GM23338 (cell line): Measurements from ENCODE around the gene BCAS3. TPM values are rescaled to one million over a fixed set of nuclear protein-coding genes. Genes with fewer than 3 reads are reported as not detected.

ENCODE experiments used
- ATAC-seq: fragments of 200-7000 bp; cut with Tn5 transposase; 3 replicates; pipeline ENCODE4 v1.9.1; 2020
- DNase-seq: peaks from one replicate; pipeline ENCODE4 v3.0.0-alpha.2; 2015; ENCODE audit warnings: low spot score
- H2AFZ ChIP-seq: fragments of 200-600 bp; sonication (generic); 2 replicates; pipeline ENCODE4 v1.8.0; 2016; ENCODE audit warnings: antibody characterized with exemption, mild to moderate bottlenecking, moderate library complexity
- H3F3A ChIP-seq: fragments of 200-600 bp; sonication (generic); replicated peaks from 2 replicates; pipeline ENCODE4 v1.8.0; 2017; ENCODE audit warnings: antibody characterized with exemption, mixed run types, low read depth
- H3K27ac ChIP-seq: fragments of 200-600 bp; sonication (generic); 2 replicates; pipeline ENCODE4 v1.6.1; 2016; ENCODE audit warnings: low read depth
- H3K27me3 ChIP-seq: fragments of 200-600 bp; sonication (generic); 2 replicates; pipeline ENCODE4 v1.8.0; 2016; ENCODE audit warnings: mild to moderate bottlenecking, mixed run types, moderate library complexity; ENCODE audit not compliant: insufficient read depth
- H3K36me3 ChIP-seq: fragments of 200-600 bp; sonication (generic); 2 replicates; pipeline ENCODE4 v1.8.0; 2016; ENCODE audit warnings: mild to moderate bottlenecking; ENCODE audit not compliant: insufficient read depth
- H3K4me1 ChIP-seq: fragments of 200-600 bp; sonication (generic); 2 replicates; pipeline ENCODE4 v1.8.0; 2016; ENCODE audit warnings: mild to moderate bottlenecking, moderate library complexity; ENCODE audit not compliant: insufficient read depth
- H3K4me2 ChIP-seq: fragments of 200-600 bp; sonication (generic); 2 replicates; pipeline ENCODE4 v1.7.1; 2017; ENCODE audit warnings: mixed run types
- H3K4me3 ChIP-seq: fragments of 200-600 bp; sonication (generic); 2 replicates; pipeline ENCODE4 v1.6.1; 2016; ENCODE audit warnings: mixed run types
- H3K79me2 ChIP-seq: fragments of 200-600 bp; sonication (generic); replicated peaks from 2 replicates; pipeline ENCODE4 v1.8.0; 2017; ENCODE audit warnings: mild to moderate bottlenecking; ENCODE audit not compliant: insufficient read depth
- H3K9me2 ChIP-seq: fragments of 200-600 bp; sonication (generic); 2 replicates; pipeline ENCODE4 v1.8.0; 2017; ENCODE audit not compliant: insufficient read depth
- H4K20me1 ChIP-seq: fragments of 200-600 bp; sonication (generic); replicated peaks from 2 replicates; pipeline ENCODE4 v1.8.0; 2017; ENCODE audit warnings: mild to moderate bottlenecking; ENCODE audit not compliant: insufficient read depth
- H3K27ac Mint-ChIP-seq: 2 replicates; pipeline ENCODE4 v1.8.0; 2020; ENCODE audit warnings: inconsistent platforms, mild to moderate bottlenecking, moderate library complexity, mixed read lengths
- H3K27me3 Mint-ChIP-seq: 3 replicates; pipeline ENCODE4 v1.8.0; 2022; ENCODE audit warnings: low read depth, mild to moderate bottlenecking, moderate library complexity, mixed read lengths, inconsistent platforms; ENCODE audit not compliant: insufficient read depth, poor library complexity
- H3K36me3 Mint-ChIP-seq: 3 replicates; pipeline ENCODE4 v1.8.0; 2021; ENCODE audit warnings: low read depth, mild to moderate bottlenecking, inconsistent platforms, moderate library complexity, mixed read lengths
- H3K4me1 Mint-ChIP-seq: 3 replicates; pipeline ENCODE4 v1.8.0; 2020; ENCODE audit warnings: mild to moderate bottlenecking, inconsistent platforms, mixed read lengths
- H3K4me3 Mint-ChIP-seq: 3 replicates; pipeline ENCODE4 v1.8.0; 2021; ENCODE audit warnings: moderate library complexity, mild to moderate bottlenecking, inconsistent platforms, mixed read lengths
- H3K9me3 Mint-ChIP-seq: 3 replicates; pipeline ENCODE4 v1.8.0; 2020; ENCODE audit warnings: moderate library complexity, mild to moderate bottlenecking, inconsistent platforms, mixed read lengths
- CREB1 ChIP-seq: fragments of 250-450 bp; sonication (Bioruptor Pico); IDR thresholded peaks from 2 replicates; pipeline ENCODE4 v1.5.0; 2020; ENCODE audit warnings: low read depth, mild to moderate bottlenecking, moderate library complexity
- CTCF ChIP-seq, 2 experiments: fragments of 200-600 bp in 1 of 2; sonication (generic) in 1 of 2; conservative IDR thresholded peaks; 2 replicates each; pipeline versions ENCODE4 v1.5.1 to v1.6.1; 2016 to 2017; ENCODE audit warnings: antibody characterized with exemption in 2 of 2, low read depth in 2 of 2, mild to moderate bottlenecking in 2 of 2, moderate library complexity in 1 of 2
- ETS1 ChIP-seq: IDR thresholded peaks from 2 replicates; pipeline ENCODE4 v1.6.1; 2016; ENCODE audit warnings: antibody characterized with exemption
- EZH2 ChIP-seq: fragments of 200-600 bp; sonication (generic); IDR thresholded peaks from one replicate; pipeline ENCODE4 v1.8.0; 2017; ENCODE audit warnings: antibody characterized with exemption, mild to moderate bottlenecking, low read depth; ENCODE audit not compliant: unreplicated experiment
- EZH2phosphoT487 ChIP-seq: fragments of 200-600 bp; sonication (generic); IDR thresholded peaks from one replicate; pipeline ENCODE4 v1.8.1; 2018; ENCODE audit warnings: antibody characterized with exemption; ENCODE audit not compliant: unreplicated experiment
- JUNB ChIP-seq: IDR thresholded peaks from one replicate; pipeline ENCODE4 v1.6.1; 2016; ENCODE audit warnings: antibody characterized with exemption; ENCODE audit not compliant: unreplicated experiment
- NANOG ChIP-seq: IDR thresholded peaks from 2 replicates; pipeline ENCODE4 v1.6.1; 2016; ENCODE audit warnings: antibody characterized with exemption, borderline replicate concordance
- POLR2AphosphoS5 ChIP-seq: IDR thresholded peaks from 2 replicates; pipeline ENCODE4 v1.6.1; 2016; ENCODE audit warnings: antibody characterized with exemption, low read depth
- STAT1 ChIP-seq: IDR thresholded peaks from one replicate; pipeline ENCODE4 v1.6.1; 2016; ENCODE audit warnings: antibody characterized with exemption; ENCODE audit not compliant: unreplicated experiment
- ZNF114 ChIP-seq: fragments of 250-450 bp; sonication (Bioruptor Pico); IDR thresholded peaks from 2 replicates; pipeline ENCODE4 v1.5.0; 2020; ENCODE audit warnings: mild to moderate bottlenecking, moderate library complexity
- ZNF331 ChIP-seq: fragments of 250-450 bp; sonication (Bioruptor Pico); IDR thresholded peaks from 2 replicates; pipeline ENCODE4 v1.5.0; 2020; ENCODE audit warnings: low read depth, mild to moderate bottlenecking, moderate library complexity
- ZNF462 ChIP-seq: fragments of 250-450 bp; sonication (Bioruptor Pico); IDR thresholded peaks from 2 replicates; pipeline ENCODE4 v1.5.0; 2020; ENCODE audit warnings: mild to moderate bottlenecking, moderate library complexity
- polyA plus RNA-seq: library from polyadenylated mRNA; unstranded; fragments of >200 nt; fragmentation: Nextera tagmentation; extraction: Ambion mirVana; gene quantifications from 2 replicates; pipeline ENCODE4 v1.2.1, GENCODE V29; 2016
- total RNA-seq: library from RNA; depleted of rRNA; stranded (reverse); fragments of >200 nt; shearing (Covaris generic); gene quantifications from 2 replicates; pipeline ENCODE4 v1.2.3, GENCODE V29; 2014

BCAS3 gene
- total and polyA plus RNA-seq, 2 experiments from 2014 or later = 8.2 to 28.0 TPM

DNA sequence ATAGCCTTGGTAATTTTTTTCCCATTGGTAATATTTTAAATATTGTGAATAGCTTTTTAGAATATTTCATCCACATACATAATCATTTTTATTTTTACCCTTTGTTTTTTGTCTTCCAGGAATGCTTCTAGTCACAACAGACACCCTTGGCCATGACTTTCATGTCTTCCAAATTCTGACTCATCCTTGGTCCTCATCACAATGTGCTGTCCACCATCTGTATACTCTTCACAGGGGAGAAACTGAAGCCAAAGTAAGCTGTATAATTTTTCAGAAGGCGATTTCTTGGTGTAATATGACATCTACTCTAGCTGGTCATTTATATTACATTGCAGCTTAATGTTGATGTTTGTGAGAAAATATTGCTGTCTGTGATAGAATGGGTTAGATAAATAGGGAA lies 269.4 kb downstream of the BCAS3 start (continued):
- TF ChIP-seq ZNF114 (no peak), NANOG (no peak), CREB1 (no peak), STAT1 (no peak), POLR2AphosphoS5 (no peak)

DNA sequence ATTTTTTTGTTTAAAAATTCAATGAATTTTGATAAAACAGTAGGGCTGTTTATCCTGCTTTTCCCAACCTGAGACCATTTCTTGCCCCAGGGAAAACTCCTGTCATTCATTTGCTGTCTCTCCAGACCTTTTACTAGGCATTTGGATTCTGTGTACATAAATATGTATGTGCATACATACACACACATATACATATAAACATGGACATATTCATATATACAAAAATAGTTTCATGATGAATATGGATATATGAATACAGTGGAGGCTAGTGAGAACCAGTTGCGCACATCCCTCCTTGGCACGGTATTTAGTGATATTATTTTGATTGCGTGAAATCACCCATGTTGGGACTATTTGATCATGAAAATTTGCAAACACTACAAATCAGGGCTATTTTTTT lies 269.9 kb downstream of the BCAS3 start:
- ATAC-seq = no peak
- H3K27ac ChIP-seq = no peak overlapping the region
- no peak overlapping the region for H3K4me3 Mint-ChIP-seq

GRCh38 chr17:60952747-60953146 lies 275.1 kb downstream of the BCAS3 start:
- H3K27me3 Mint-ChIP-seq = peaks cover 2% of the 10 kb centered on the region
- Histone ChIP-seq H3K9me2 (no peaks in the 10 kb centered on the region), H3K36me3 (no peaks in the 10 kb centered on the region), H3K27me3 (no peaks in the 10 kb centered on the region), H3K27ac (no peak overlapping the region), H4K20me1 (no peaks in the 10 kb centered on the region), H3K4me2 (no peak overlapping the region), H2AFZ (no peak overlapping the region), H3K4me3 (no peak overlapping the region), H3K79me2 (no peaks in the 10 kb centered on the region), H3K4me1 (peaks cover 16% of the 10 kb centered on the region; the same call in 1 of the 2 replicates), H3F3A (no peaks in the 10 kb centered on the region)
- peaks cover 14% of the 10 kb centered on the region for H3K4me1 Mint-ChIP-seq
- DNase-seq (no peak), ATAC-seq (no peak)
- H3K36me3 Mint-ChIP-seq = no peaks in the 10 kb centered on the region
- H3K9me3 Mint-ChIP-seq = peaks cover 9% of the 10 kb centered on the region; the same call in 2 of the 3 replicates
- no peak overlapping the region for H3K4me3 Mint-ChIP-seq
- no peak overlapping the region for H3K27ac Mint-ChIP-seq
- TF ChIP-seq ZNF462 (CRISPR knock-in tag) (no peak), CTCF (conservative IDR thresholded peaks at IDR 0.05; ENCODE audit: low read depth in 2 of 2) (no peak), EZH2 (no peak), POLR2AphosphoS5 (no peak), NANOG (no peak)

More for the DNA sequence above, 269.9 kb downstream of the BCAS3 start:
- Mint-ChIP-seq H3K36me3 (no peaks in the 10 kb centered on the region), H3K4me1 (no peaks in the 10 kb centered on the region; the same call in 2 of the 3 replicates), H3K27me3 (no peaks in the 10 kb centered on the region), H3K9me3 (no peaks in the 10 kb centered on the region), H3K27ac (no peak overlapping the region)
- H3K27me3 ChIP-seq = no peaks in the 10 kb centered on the region
- no peak for TF ChIP-seq POLR2AphosphoS5
- TF ChIP-seq ETS1 = no peak
- TF ChIP-seq STAT1 = no peak
- no peak for TF ChIP-seq ZNF114
- TF ChIP-seq EZH2phosphoT487 = no peak
- no peak for TF ChIP-seq ZNF331
- no peak for TF ChIP-seq JUNB
- TF ChIP-seq EZH2 = no peak
- H3K79me2 ChIP-seq = no peaks in the 10 kb centered on the region
- H3K4me3 ChIP-seq = no peak overlapping the region
- DNase-seq = no peak
- no peaks in the 10 kb centered on the region for H3F3A ChIP-seq
- no peaks in the 10 kb centered on the region for H3K9me2 ChIP-seq
- no peak overlapping the region for H2AFZ ChIP-seq
- no peak overlapping the region for H3K4me2 ChIP-seq
- H4K20me1 ChIP-seq = no peaks in the 10 kb centered on the region
- H3K36me3 ChIP-seq = no peaks in the 10 kb centered on the region
- H3K4me1 ChIP-seq = no peaks in the 10 kb centered on the region
